K562 (cell line): ENCODE data around the gene KIF17. TPM values are rescaled to one million over a fixed set of nuclear protein-coding genes. Genes with fewer than 3 reads are reported as not detected.

Experiments used
- ATAC-seq: fragments of 200-7000 bp; cut with Tn5 transposase; 3 replicates; pipeline ENCODE4 v1.9.1; 2020; ENCODE audit warnings: moderate library complexity
- BruUV-seq: library from RNA; stranded (reverse); fragments of 400-500 nt; replicated peaks from 2 replicates; lab custom pipeline; 2021; lab: Mats Ljungman, UMichigan
- CTCF ChIA-PET: fragments of 300-600 bp; formaldehyde crosslinking; extraction: SDS; loops from one replicate; lab custom pipeline; 2021; ENCODE audit warnings: low intra/inter-chr PET ratio; lab: Yijun Ruan, JAX
- POLR2A ChIA-PET: fragments of 300-600, 350-650 bp; sonication (Branson Sonifier 250); formaldehyde crosslinking; extraction: SDS; loops from one replicate; lab custom pipeline; 2021; ENCODE audit warnings: antibody characterized with exemption, inconsistent platforms; lab: Yijun Ruan, JAX
- DNase-seq, 4 experiments: peaks; one replicate each; pipeline versions ENCODE4 v3.0.0 to v3.0.0-alpha.2; 2011 to 2018; ENCODE audit warnings: low spot score in 3 of 4, mixed read lengths in 3 of 4; ENCODE audit errors: extremely low read depth in 1 of 4
- FAIRE-seq: peaks from 2 replicates; lab custom pipeline; 2011; peaks lifted over from hg19 to GRCh38; lab: Jason Lieb, UNC
- H2AFZ ChIP-seq: 2 replicates; pipeline ENCODE4 v1.6.0; 2011; ENCODE audit warnings: low read depth, low read length, control low read depth, inconsistent platforms
- H3K27ac ChIP-seq: fragments of 200-600 bp; 3 replicates; pipeline ENCODE4 v1.8.0; 2011; ENCODE audit warnings: low read depth, mild to moderate bottlenecking, control low read depth, inconsistent platforms, low read length, moderate library complexity, mixed read lengths; ENCODE audit errors: extremely low read depth
- H3K27me3 ChIP-seq, 2 experiments: fragments of 300-600 bp in 1 of 2; 2 replicates in 1 of 2; 3 replicates in 1 of 2; pipeline versions ENCODE4 v1.6.0 to v1.8.0; 2011; ENCODE audit warnings: inconsistent platforms in 2 of 2, low read length in 2 of 2, mild to moderate bottlenecking in 1 of 2, mixed read lengths in 1 of 2, moderate library complexity in 1 of 2; ENCODE audit not compliant: control insufficient read depth in 2 of 2, insufficient read depth in 2 of 2
- H3K36me3 ChIP-seq: fragments of 300-600 bp; 3 replicates; pipeline ENCODE4 v1.8.0; 2011; ENCODE audit warnings: mild to moderate bottlenecking, low read length, inconsistent platforms; ENCODE audit not compliant: control insufficient read depth, insufficient read depth
- H3K4me1 ChIP-seq, 2 experiments: fragments of 200-600 bp in 1 of 2; replicated peaks in 1 of 2; 2 replicates in 1 of 2; 3 replicates in 1 of 2; pipeline versions ENCODE4 v1.5.1 to v1.8.0; 2011; ENCODE audit warnings: inconsistent platforms in 2 of 2, low read length in 2 of 2, mild to moderate bottlenecking in 1 of 2, mixed read lengths in 1 of 2, moderate library complexity in 1 of 2; ENCODE audit not compliant: control insufficient read depth in 2 of 2, insufficient read depth in 2 of 2
- H3K4me2 ChIP-seq: 2 replicates; pipeline ENCODE4 v1.6.1; 2011; ENCODE audit warnings: low read length, control low read depth, inconsistent platforms, mixed read lengths; ENCODE audit not compliant: insufficient read depth
- H3K4me3 ChIP-seq: fragments of 200-600 bp; sonication (generic), shearing (Covaris generic); 2 replicates; pipeline ENCODE4 v1.5.1; 2016; ENCODE audit warnings: control low read depth, inconsistent platforms
- H3K79me2 ChIP-seq: fragments of 200-600 bp; 3 replicates; pipeline ENCODE4 v1.8.0; 2011; ENCODE audit warnings: low read length, inconsistent platforms; ENCODE audit not compliant: control insufficient read depth, insufficient read depth
- H3K9ac ChIP-seq, 2 experiments: 2 replicates each; pipeline versions ENCODE4 v1.6.0 to v1.6.1; 2011; ENCODE audit warnings: low read depth in 2 of 2, low read length in 2 of 2, control low read depth in 1 of 2, inconsistent platforms in 1 of 2, mild to moderate bottlenecking in 1 of 2, mixed read lengths in 1 of 2; ENCODE audit not compliant: insufficient read depth in 1 of 2
- H3K9me1 ChIP-seq: one replicate; pipeline ENCODE4 v1.6.0; 2011; ENCODE audit warnings: inconsistent platforms, mild to moderate bottlenecking, low read length, moderate library complexity; ENCODE audit not compliant: control insufficient read depth, insufficient read depth
- H3K9me3 ChIP-seq: replicated peaks from 2 replicates; pipeline ENCODE4 v1.5.1; 2011; ENCODE audit warnings: low read depth, low read length, inconsistent platforms; ENCODE audit not compliant: control insufficient read depth, insufficient read depth
- H4K20me1 ChIP-seq: replicated peaks from 2 replicates; pipeline ENCODE4 v1.6.1; 2011; ENCODE audit warnings: low read length, inconsistent platforms, mixed read lengths; ENCODE audit not compliant: control insufficient read depth, insufficient read depth
- CREB3L1 ChIP-seq: fragments of 450-650 bp; IDR thresholded peaks from 2 replicates; pipeline ENCODE4 v1.6.1; 2014; ENCODE audit warnings: low read depth, mild to moderate bottlenecking, moderate library complexity, borderline replicate concordance
- NFATC3 ChIP-seq: fragments of 450-650 bp; IDR thresholded peaks from 2 replicates; pipeline ENCODE4 v1.6.1; 2017; ENCODE audit warnings: mild to moderate bottlenecking
- NFIC ChIP-seq: fragments of 450-650 bp; IDR thresholded peaks from 2 replicates; pipeline ENCODE4 v1.6.1; 2017; ENCODE audit warnings: mild to moderate bottlenecking, inconsistent platforms
- ZNF354B ChIP-seq: fragments of 250-450 bp; sonication (Bioruptor Pico); IDR thresholded peaks from 2 replicates; pipeline ENCODE4 v1.4.0; 2020
- WGBS: fragments of 100-300 bp; shearing (Covaris generic); methylation state at CpG from one replicate; pipeline ENCODE4 v1.1.6; 2016; ENCODE audit warnings: low coverage, mixed read lengths; ENCODE audit not compliant: insufficient coverage; ENCODE audit errors: missing lambda C conversion rate; 5-methylcytosine and 5-hydroxymethylcytosine counted together
- in situ Hi-C: fragments of 300-500 bp; cut with MboI; formaldehyde crosslinking; loops from 4 replicates; pipeline ENCODE4 v1.15.0; 2018; ENCODE audit warnings: inconsistent platforms, mixed read lengths
- intact Hi-C: fragments of 100-400 bp; cut with micrococcal nuclease; formaldehyde crosslinking; loops from 2 replicates; pipeline ENCODE4 v1.14.2; 2022
- polyA plus RNA-seq, 8 experiments: library from polyadenylated mRNA; depleted of rRNA in 4 of 8; stranded (reverse) in 5 of 8; unstranded in 3 of 8; fragments of >200 nt; fragmentation: Nextera tagmentation in 2 of 8; fragmentation: Illumina TruSeq in 1 of 8; extraction: Ambion mirVana in 2 of 8; extraction: Trizol in 1 of 8; gene quantifications; 2 replicates each; pipeline versions ENCODE4 v1.2.1 to v1.2.3, GENCODE V29; 2011 to 2014; ENCODE audit warnings: inconsistent platforms in 1 of 8, missing spikeins in 1 of 8
- total RNA-seq, 7 experiments: library from RNA; depleted of rRNA in 6 of 7; stranded (reverse); fragments of >200 nt in 6 of 7; fragmentation: Illumina TruSeq in 2 of 7; extraction: Trizol in 2 of 7; gene quantifications; 2 replicates each; pipeline versions ENCODE4 v1.2.1 to v1.2.3, GENCODE V29; 2011 to 2021; ENCODE audit warnings: low replicate concordance in 1 of 7

Gene KIF17
- total and polyA plus RNA-seq, 9 of the 15 experiments (the other 6 are each of a cell fraction or from before 2014, with no cell fraction given) = 0.04 to 0.47 (median 0.18) TPM; not detected in 5

DNA sequence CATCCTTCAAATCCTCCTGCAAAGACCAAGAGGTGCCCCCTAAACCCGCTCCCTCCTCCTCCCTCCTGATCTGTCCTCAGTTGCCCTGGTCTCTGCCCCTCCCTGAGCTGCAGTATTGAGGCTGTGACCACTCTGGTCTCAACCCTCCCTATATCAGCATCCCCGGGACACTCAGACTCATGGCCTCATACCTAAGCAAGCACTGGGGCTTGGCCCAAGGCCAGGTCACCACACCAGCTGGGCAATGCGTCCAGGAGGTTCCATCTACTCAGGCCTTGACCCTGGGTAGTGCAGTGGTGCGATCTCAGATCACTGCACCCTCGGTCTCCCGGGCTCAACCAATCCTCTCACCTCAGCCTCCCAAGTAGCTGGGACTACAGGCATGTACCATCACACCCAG is 9.8 kb downstream of the KIF17 start:
- intact Hi-C loops (no loop called here), in situ Hi-C loops (loop anchor here (10.0 kb wide), 1 partner anchor 657 kb away; no protein-coding TSS in a partner anchor)
- FAIRE-seq (no peak), ATAC-seq (no peak), DNase-seq (no peak)
- peak overlapping the region in 1 of 2 experiments; percentile 16; a peak in 1 of 4 replicates for H3K9ac ChIP-seq
- H3K9me3 ChIP-seq = no peaks in the 10 kb centered on the region; the same call in 1 of the 2 replicates
- BruUV-seq = no TSS peak
- H3K4me2 ChIP-seq = no peak overlapping the region
- TF ChIP-seq ZNF354B (CRISPR knock-in tag) = no peak
- peak; percentile 86 for TF ChIP-seq NFIC
- no peak overlapping the region for H2AFZ ChIP-seq
- H3K36me3 ChIP-seq = no peaks in the 10 kb centered on the region
- POLR2A ChIA-PET = no interaction called here
- no peak overlapping the region for H3K4me3 ChIP-seq
- H4K20me1 ChIP-seq = peaks cover 5% of the 10 kb centered on the region
- peaks cover 5 to 33% of the 10 kb centered on the region in 2 experiments; a peak in 3 of 5 replicates for H3K4me1 ChIP-seq
- WGBS = 10% methylated on average over 6 of the region's 6 CpGs
- H3K27ac ChIP-seq = no peak overlapping the region
- no peaks in the 10 kb centered on the region for H3K79me2 ChIP-seq
- peaks cover 2% of the 10 kb centered on the region for H3K9me1 ChIP-seq
- CTCF ChIA-PET = interaction anchor here (1.0 kb wide), 1 partner anchor 12 kb away, joined by 5 read pairs; no protein-coding TSS in a partner anchor
- peaks cover 9 to 50% of the 10 kb centered on the region in 2 experiments; a peak in 4 of 5 replicates for H3K27me3 ChIP-seq

DNA sequence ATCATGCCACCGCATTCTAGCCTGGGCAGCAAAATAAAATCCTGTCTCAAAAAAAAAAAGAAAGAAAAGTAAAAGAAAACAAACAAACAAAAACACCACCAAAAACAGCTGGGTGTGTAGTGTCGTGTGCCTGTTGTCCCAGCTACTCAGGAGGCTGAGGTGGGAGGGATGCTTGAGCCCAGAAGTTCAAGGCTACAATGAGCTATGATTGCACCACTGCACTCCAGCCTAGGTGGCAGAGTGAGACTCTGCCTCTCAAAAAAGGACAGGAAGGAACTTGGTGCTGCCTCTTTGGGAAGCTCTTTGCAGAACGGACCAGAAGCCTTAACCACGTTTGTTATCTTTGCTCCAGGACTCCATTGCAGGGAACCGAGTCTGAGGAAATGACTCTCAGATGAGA is 11.0 kb downstream of the KIF17 start:
- intact Hi-C loops (no loop called here), in situ Hi-C loops (loop anchor here (10.0 kb wide), 1 partner anchor 658 kb away; no protein-coding TSS in a partner anchor)
- POLR2A ChIA-PET = interaction anchor here (0.6 to 1.4 kb wide), 6 partner anchors 9 to 637 kb away, joined by 3 read pairs; no protein-coding TSS in a partner anchor
- FAIRE-seq (peak; percentile 19), DNase-seq (no peak), ATAC-seq (no peak)
- H3K9ac ChIP-seq = no peak overlapping the region
- CTCF ChIA-PET = interaction anchor here (0.7 to 1.0 kb wide), 2 partner anchors 10 to 22 kb away, joined by 3 to 5 read pairs; no protein-coding TSS in a partner anchor
- peaks cover 9 to 47% of the 10 kb centered on the region in 2 experiments; a peak in 4 of 5 replicates for H3K27me3 ChIP-seq
- no peak overlapping the region for H3K4me3 ChIP-seq
- no peak overlapping the region for H3K27ac ChIP-seq
- H2AFZ ChIP-seq = no peak overlapping the region
- H3K4me2 ChIP-seq = no peak overlapping the region
- H3K9me3 ChIP-seq = no peaks in the 10 kb centered on the region; the same call in 1 of the 2 replicates
- peaks cover 5 to 30% of the 10 kb centered on the region in 2 experiments; a peak in 3 of 5 replicates for H3K4me1 ChIP-seq
- H4K20me1 ChIP-seq = peaks cover 5% of the 10 kb centered on the region
- no peaks in the 10 kb centered on the region for H3K79me2 ChIP-seq
- whole genome bisulfite sequencing = 6% methylated on average over 5 of the region's 5 CpGs
- no TSS peak for BruUV-seq
- H3K9me1 ChIP-seq = peaks cover 2% of the 10 kb centered on the region
- TF ChIP-seq CREB3L1 = no peak
- TF ChIP-seq NFATC3 = no peak
- H3K36me3 ChIP-seq = no peaks in the 10 kb centered on the region
